Skeletal muscle tissue (tissue), 4 donors: Measurements from ENCODE around the gene CEBPA. TPM values are rescaled to one million over a fixed set of nuclear protein-coding genes. Genes with fewer than 3 reads are reported as not detected.
A peak's percentile ranks its signal among the peaks of the same experiment; 100 is the strongest.

ENCODE experiments used
- H3K27ac ChIP-seq: one replicate; pipeline ENCODE4 v1.7.0; 2013; ENCODE audit warnings: mild to moderate bottlenecking, low read depth, low read length, inconsistent platforms
- H3K27me3 ChIP-seq, 3 donors: one replicate each; pipeline ENCODE4 v1.7.0; 2013; ENCODE audit warnings: low read length in 3 of 3; ENCODE audit not compliant: control insufficient read depth in 3 of 3, insufficient read depth in 3 of 3
- H3K36me3 ChIP-seq, 3 donors: one replicate each; pipeline ENCODE4 v1.7.0; 2013; ENCODE audit warnings: low read length in 3 of 3; ENCODE audit not compliant: control insufficient read depth in 3 of 3, insufficient read depth in 3 of 3
- H3K4me1 ChIP-seq, 3 donors: one replicate each; pipeline ENCODE4 v1.7.0; 2013; ENCODE audit warnings: low read length in 3 of 3, mild to moderate bottlenecking in 3 of 3; ENCODE audit not compliant: control insufficient read depth in 3 of 3, insufficient read depth in 3 of 3
- H3K4me3 ChIP-seq, 3 donors: one replicate each; pipeline ENCODE4 v1.7.0; 2013; ENCODE audit warnings: low read length in 3 of 3
- H3K9ac ChIP-seq, 3 donors: one replicate each; pipeline ENCODE4 v1.7.0; 2013; ENCODE audit warnings: low read length in 3 of 3, mild to moderate bottlenecking in 3 of 3, moderate library complexity in 2 of 3, low read depth in 1 of 3
- H3K9me3 ChIP-seq, 3 donors: one replicate each; pipeline ENCODE4 v1.7.0; 2013; ENCODE audit warnings: low read length in 3 of 3; ENCODE audit not compliant: control insufficient read depth in 3 of 3
- total RNA-seq: library from RNA; depleted of rRNA; stranded (reverse); fragments of >200 nt; gene quantifications from one replicate; pipeline ENCODE4 v1.2.3, GENCODE V29; 2014
- donor health status: Osteomylitis.

CEBPA gene
- total RNA-seq, 1 donor from 2014 or later = 17.2 TPM

- Histone ChIP-seq H3K27ac (peak overlapping the region; percentile 86), H3K4me1 (peaks cover 19 to 51% (median 34%) of the 10 kb centered on the region in 3 donors), H3K4me3 (peak overlapping the region; percentile 65 to 76 (median 75)), H3K9ac (peak overlapping the region; percentile 84 to 87 (median 86)), H3K9me3 (peaks cover 0 to 2% (median 0%) of the 10 kb centered on the region in 3 donors), H3K36me3 (no peaks in the 10 kb centered on the region), H3K27me3 (no peaks in the 10 kb centered on the region)
Measured at GRCh38 chr19:33302974-33303790, 848 bp upstream of the CEBPA start.

- Histone ChIP-seq H3K4me3 (peak overlapping the region in 2 of 3 donors; percentile 66 to 76), H3K4me1 (peaks cover 19 to 46% (median 32%) of the 10 kb centered on the region in 3 donors)
Measured at GRCh38 chr19:33301900-33302174, 497 bp downstream of the CEBPA start.

GRCh38 chr19:33301144-33301899, 1.0 kb downstream of the CEBPA start:
- peak overlapping the region; percentile 40 to 72 (median 62) for H3K9ac ChIP-seq
- peaks cover 0 to 2% (median 0%) of the 10 kb centered on the region in 3 donors for H3K9me3 ChIP-seq
- H3K27ac ChIP-seq = no peak overlapping the region
- H3K4me3 ChIP-seq = peak overlapping the region; percentile 63 to 77 (median 76)
- no peaks in the 10 kb centered on the region for H3K36me3 ChIP-seq
- H3K4me1 ChIP-seq = peaks cover 19 to 43% (median 32%) of the 10 kb centered on the region in 3 donors
- H3K27me3 ChIP-seq = no peaks in the 10 kb centered on the region

More at GRCh38 chr19:33301900-33302174, 497 bp downstream of the CEBPA start:
- Histone ChIP-seq H3K9me3 (peaks cover 0 to 2% (median 0%) of the 10 kb centered on the region in 3 donors), H3K9ac (peak overlapping the region in 2 of 3 donors; percentile 64 to 76), H3K27me3 (no peaks in the 10 kb centered on the region), H3K27ac (no peak overlapping the region), H3K36me3 (no peaks in the 10 kb centered on the region)

DNA sequence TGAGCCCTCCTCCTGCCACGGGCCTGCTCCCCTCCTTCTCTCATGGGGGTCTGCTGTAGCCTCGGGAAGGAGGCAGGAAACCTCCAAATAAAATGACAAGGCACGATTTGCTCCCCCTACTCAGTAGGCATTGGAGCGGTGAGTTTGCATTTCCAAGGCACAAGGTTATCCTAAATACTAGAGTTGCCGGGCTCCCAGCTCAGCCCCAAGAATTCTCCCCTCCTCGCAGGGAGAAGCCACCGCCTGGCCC, 1.5 kb downstream of the CEBPA start:
- H3K27me3 ChIP-seq = no peaks in the 10 kb centered on the region
- H3K4me1 ChIP-seq = peaks cover 19 to 38% (median 29%) of the 10 kb centered on the region in 3 donors
- H3K9me3 ChIP-seq = peaks cover 0 to 2% (median 0%) of the 10 kb centered on the region in 3 donors
- no peaks in the 10 kb centered on the region for H3K36me3 ChIP-seq
- peak overlapping the region; percentile 7 to 72 (median 40) for H3K9ac ChIP-seq
- H3K4me3 ChIP-seq = peak overlapping the region; percentile 63 to 77 (median 76)
- no peak overlapping the region for H3K27ac ChIP-seq

GRCh38 chr19:33300009-33300893, 2.1 kb downstream of the CEBPA start:
- Histone ChIP-seq H3K27ac (no peak overlapping the region), H3K27me3 (no peaks in the 10 kb centered on the region), H3K4me1 (peaks cover 19 to 37% (median 29%) of the 10 kb centered on the region in 3 donors), H3K4me3 (peak overlapping the region; percentile 41 to 76 (median 63)), H3K9ac (peak overlapping the region in 2 of 3 donors; percentile 7 to 72), H3K36me3 (no peaks in the 10 kb centered on the region), H3K9me3 (peaks cover 0 to 2% (median 0%) of the 10 kb centered on the region in 3 donors)

GRCh38 chr19:33299051-33299688, 3.2 kb downstream of the CEBPA start:
- peaks cover 13 to 26% (median 23%) of the 10 kb centered on the region in 3 donors for H3K4me1 ChIP-seq
- peak overlapping the region in 1 of 3 donors; percentile 63 for H3K4me3 ChIP-seq
- H3K9me3 ChIP-seq = peaks cover 0 to 2% (median 0%) of the 10 kb centered on the region in 3 donors
- H3K27me3 ChIP-seq = no peaks in the 10 kb centered on the region
- no peak overlapping the region for H3K9ac ChIP-seq
- H3K27ac ChIP-seq = no peak overlapping the region
- no peaks in the 10 kb centered on the region for H3K36me3 ChIP-seq

DNA sequence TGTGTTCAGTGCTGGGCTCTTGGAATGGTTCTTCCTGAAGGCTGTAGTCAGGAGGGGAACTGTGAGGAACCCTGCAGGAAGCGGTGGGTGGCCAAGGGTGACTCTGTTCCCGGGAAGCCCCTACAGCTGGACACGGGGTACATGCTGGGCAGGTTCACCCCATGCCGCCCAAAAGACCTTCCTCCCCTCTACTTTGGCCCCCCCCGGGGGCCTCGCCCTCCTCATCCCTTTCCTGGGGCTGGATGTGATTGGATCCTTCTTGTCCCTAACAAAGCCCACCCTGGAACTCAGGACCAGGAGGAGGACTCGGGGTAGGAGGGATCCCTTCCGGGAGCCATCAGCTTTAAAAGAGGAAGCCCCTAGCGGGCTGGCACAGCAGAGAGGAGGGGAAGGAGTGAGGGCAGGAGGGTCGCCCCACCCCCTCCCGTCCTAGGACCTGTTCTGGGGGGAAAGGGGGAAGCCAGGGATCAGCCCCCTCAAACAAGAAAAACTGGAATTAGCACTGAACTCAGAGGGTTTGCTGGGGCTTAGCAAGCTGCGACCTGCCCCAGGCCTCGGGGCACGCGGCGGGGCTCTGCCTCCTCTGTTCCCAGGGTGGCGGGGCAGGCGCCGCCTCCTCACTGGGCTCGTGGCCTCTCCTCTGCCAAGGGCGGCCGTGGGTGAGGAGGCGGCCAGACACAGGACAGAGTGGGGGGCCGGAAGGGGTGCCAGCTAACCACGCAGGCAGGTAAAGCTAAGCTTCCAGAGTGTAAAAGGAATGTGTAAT, 4.0 kb downstream of the CEBPA start:
- Histone ChIP-seq H3K27ac (no peak overlapping the region), H3K4me1 (peaks cover 16 to 25% (median 23%) of the 10 kb centered on the region in 3 donors), H3K27me3 (no peaks in the 10 kb centered on the region)

GRCh38 chr19:33297401-33298145, 4.8 kb downstream of the CEBPA start:
- peaks cover 23 to 32% (median 30%) of the 10 kb centered on the region in 3 donors for H3K4me1 ChIP-seq
- no peak overlapping the region for H3K9ac ChIP-seq
- peaks cover 0 to 4% (median 0%) of the 10 kb centered on the region in 3 donors for H3K27me3 ChIP-seq
- H3K36me3 ChIP-seq = no peaks in the 10 kb centered on the region
- H3K27ac ChIP-seq = no peak overlapping the region
- no peak overlapping the region for H3K4me3 ChIP-seq
- H3K9me3 ChIP-seq = peaks cover 0 to 2% (median 0%) of the 10 kb centered on the region in 3 donors

More for the DNA sequence above, 4.0 kb downstream of the CEBPA start:
- H3K9me3 ChIP-seq = peaks cover 0 to 2% (median 0%) of the 10 kb centered on the region in 3 donors
- no peak overlapping the region for H3K9ac ChIP-seq
- H3K4me3 ChIP-seq = no peak overlapping the region
- H3K36me3 ChIP-seq = no peaks in the 10 kb centered on the region
